ENCODE results near the gene SDR9C7.
"Not testable (repeated sequence)": the region's sequence is repeated elsewhere in the genome, so short reads cannot be mapped to it uniquely, and the experiment has no call there.

Gene SDR9C7

DNA sequence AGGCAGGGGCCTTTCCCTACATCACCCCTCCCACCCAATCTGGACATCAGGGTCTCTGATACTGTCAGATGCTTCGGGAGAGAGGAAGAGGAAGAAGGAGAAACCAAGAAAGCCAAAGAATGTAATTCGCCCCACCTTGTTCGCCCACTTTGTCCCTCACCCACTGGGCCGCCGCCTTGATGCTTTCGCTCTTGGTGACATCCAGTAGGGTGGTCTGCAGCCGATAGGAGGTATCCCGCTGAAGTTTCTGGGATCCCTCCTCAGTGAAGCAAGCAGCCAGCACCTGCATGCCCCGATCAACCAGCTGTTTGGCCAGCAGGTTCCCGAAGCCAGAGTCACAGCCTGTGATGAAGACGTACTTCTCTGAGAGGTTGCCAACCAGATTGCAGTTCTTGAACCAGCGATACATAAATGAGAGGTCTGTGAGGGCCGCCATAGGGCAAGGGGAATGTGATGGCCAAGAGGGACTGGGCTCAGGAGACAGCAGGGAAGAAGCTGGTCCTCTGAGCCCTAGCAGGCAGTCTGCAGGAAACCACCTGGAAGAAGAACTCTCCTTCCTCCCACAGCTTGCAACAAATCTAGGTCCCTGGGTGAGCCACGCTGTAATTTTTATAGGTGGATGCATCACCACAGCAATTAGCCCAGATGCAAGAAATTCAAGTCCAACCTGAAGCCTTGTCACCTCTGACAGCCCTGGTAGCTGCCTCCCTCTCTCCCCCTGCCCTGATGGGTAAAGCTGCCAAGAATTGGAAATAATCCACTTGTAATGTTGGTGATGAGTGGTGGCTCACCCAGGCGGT is at the start of gene SDR9C7:
Gene SDR9C7, minus strand, starts transcription at position 583 of the 800 bp plus-strand sequence. Its CDS starts 147 bp downstream, at position 436.
- no peak for DNase-seq

DNA sequence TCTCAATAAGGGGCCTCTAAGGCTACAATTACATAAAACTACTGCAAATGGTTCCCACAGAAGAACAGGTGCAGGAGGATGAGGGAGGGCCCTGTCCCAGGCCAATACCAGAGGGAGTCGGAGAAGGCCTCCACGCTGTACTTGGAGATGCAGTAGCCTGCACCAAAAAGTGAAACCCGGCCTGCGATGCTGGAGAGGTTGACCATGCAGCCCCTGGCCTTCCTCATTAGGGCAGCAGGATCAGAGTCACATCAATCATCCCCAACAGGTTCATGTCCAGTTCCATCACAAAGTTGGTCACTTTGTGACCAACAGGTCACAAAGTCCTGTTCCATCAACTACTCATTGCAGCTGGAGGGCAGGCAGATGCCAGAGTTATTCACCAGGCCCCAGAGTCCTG is 49.2 kb upstream of the SDR9C7 start:
- DNase-seq = no peak

DNA sequence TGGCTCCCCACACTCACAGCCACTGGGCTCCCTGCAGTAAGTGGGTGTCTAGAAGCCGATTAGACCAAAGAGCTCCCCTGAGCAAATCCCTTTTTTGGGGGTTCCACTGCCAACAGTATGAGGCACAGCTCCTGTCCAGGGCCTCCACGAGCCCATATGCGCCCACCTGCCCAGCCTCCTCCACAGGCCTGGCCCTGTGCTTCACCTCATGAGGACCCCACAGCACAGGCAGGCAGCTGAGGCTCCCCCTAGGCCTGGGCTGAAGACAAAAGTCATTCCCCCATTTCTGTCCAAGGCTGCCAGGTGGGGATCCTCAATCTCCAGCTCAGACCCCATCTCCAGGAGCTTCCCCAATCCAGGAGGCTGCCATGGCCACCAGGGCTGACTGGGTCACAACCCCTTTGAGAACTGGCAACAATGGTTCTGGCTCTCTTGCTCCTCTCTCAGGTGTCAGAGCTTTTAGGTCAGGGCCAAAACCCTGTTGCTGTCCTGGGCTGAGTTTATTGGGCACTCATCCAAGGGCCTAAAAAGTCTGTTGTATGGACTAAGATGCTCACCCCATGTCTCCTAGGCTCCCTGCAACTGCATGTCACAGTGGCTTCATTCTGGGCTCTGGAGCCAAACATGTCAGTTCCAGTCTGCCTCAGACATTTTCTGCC is 48.5 kb upstream of the SDR9C7 start:
- not testable (repeated sequence) for DNase-seq

- DNase-seq = no peak
Observed at GRCh38 chr12:56980941-56981530, 46.8 kb upstream of the SDR9C7 start.

DNA sequence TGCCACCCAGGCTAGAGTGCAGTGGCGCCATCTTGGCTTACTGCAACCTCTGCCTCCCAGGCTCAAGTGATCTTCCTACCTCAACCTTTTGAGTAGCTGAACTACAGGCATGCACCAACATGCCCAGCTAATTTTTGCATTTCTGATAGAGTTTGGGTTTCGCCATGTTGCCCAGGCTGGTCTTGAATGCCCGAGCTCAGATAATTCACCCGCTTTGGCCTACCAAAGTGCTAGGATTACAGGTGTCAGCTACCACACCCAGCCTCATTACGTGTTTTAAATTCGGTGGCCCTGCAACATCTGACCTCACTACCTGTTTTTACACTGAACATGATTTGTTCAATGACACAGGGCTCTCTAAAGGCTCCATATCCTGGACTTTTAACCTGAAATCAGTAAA is 46.1 kb upstream of the SDR9C7 start:
- DNase-seq = no peak

GRCh38 chr12:56979628-56980027 is 45.4 kb upstream of the SDR9C7 start:
- no peak for DNase-seq

DNA sequence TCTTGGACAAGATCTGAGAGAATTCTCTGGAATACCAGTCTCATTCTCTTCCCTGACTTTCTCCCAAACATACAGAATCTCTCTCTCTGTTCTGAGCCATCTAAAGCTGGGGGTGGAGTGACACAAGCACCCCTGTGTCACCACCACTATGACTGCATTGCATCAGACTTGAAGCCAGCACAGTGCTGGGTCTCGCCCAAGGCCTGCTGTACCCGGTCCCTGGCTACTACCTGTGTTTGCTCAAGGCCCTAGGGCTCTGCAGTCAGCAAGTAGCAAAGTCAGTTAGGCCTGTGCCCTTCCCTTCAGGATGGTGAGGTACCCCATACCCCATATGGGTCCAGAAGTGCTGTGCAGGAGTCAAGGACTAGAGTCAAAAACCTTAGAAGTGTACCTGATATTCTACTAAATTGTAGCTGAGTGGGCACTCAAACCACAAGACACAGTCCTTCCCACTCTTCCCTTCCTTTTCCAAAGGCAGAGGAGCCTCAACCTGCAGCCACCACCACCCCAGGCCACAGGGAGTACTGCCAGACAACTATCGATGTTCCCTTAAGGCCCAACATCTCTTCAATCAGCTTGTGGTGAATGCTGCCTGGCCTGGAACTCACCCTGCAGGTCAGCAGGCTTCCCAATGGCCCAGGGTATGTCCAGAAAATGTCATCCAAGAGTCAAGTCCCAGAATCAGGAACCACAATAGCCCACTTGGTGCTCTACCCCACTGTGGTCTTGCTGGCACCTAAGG is 44.4 kb upstream of the SDR9C7 start:
- no peak for DNase-seq

GRCh38 chr12:56977361-56977760 is 43.2 kb upstream of the SDR9C7 start:
- DNase-seq = not testable (repeated sequence)

- not testable (repeated sequence) for DNase-seq
Observed at GRCh38 chr12:56974224-56974623, 40.0 kb upstream of the SDR9C7 start.

- not testable (repeated sequence) for DNase-seq
Observed at GRCh38 chr12:56968910-56969309, 34.7 kb upstream of the SDR9C7 start.

GRCh38 chr12:56965997-56966642 is 31.9 kb upstream of the SDR9C7 start:
- DNase-seq = not testable (repeated sequence)

- DNase-seq = not testable (repeated sequence)
Observed at GRCh38 chr12:56965124-56965523, 30.9 kb upstream of the SDR9C7 start.

GRCh38 chr12:56963557-56963956 is 29.3 kb upstream of the SDR9C7 start:
- DNase-seq = not testable (repeated sequence)

DNA sequence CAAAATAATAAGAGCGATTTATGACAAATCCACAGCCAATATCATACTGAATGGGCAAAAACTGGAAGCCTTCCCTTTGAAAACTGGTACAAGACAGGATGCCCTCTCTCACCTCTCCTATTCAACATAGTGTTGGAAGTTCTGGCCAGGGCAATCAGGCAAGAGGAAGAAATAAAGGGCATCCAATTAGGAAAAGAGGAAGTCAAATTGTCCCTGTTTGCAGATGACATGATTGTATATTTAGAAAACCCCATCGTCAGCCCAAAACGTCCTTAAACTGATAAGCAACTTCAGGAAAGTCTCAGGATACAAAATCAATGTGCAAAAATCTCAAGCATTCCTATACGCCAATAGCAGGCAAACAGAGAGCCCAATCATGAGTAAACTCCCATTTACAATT is 28.0 kb upstream of the SDR9C7 start:
- not testable (repeated sequence) for DNase-seq

DNA sequence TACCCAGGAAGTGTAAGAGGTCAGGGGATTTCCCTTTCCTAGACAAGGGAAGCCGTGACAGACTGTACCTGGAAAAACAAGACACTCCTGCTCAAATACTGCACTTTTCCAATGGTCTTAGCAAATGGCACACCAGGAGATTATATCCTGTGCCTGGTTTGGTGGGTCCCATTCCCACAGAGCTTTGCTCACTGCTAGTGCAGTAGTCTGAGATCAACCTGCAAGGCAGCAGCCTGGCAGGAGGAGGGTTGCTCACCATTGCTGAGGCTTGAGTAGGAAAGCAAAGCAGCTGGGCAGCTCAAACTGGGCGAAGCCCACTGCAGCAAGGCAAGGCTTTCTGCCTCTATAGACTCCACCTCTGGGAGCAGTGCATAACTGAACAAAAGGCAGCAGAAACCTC is 24.2 kb upstream of the SDR9C7 start:
- no peak for DNase-seq

DNA sequence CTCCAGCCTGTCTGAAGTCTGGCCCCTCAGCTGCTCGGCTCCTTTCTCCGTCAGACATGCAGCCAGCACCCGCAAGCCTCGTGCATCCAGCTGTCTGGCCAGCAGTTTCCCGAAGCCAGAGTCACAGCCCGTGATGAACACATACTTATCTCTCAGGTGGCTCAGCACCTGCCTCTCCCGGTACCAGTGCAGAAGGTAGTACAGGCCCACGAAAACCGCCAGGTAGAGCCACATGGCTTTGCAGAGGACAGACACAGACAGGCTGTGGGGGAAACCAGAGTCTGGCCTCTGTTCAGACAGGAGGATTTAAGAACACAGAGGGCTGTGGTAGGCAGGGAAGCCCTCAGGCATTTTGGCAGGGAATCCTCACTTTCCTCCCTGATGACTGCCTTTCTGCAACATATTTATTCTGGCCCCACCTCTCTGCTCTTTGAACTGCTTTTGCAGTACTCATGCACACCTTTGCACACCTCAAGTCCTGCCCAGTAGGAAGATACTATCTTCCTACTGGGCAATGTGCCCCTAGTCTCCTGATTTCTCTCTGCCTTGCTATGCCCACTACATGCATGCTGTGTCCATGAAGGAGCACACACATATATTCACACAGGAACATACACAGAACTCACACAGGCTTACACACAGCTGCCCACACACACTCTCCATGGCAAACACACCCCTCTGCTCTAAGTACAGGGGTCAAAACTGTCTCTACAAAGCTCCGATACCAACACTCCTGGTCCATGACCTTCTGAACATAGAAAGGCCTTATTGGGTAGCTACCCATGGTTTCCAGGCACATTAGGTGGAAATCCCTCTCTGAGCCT is 23.2 kb upstream of the SDR9C7 start, which contains the start of gene RDH16:
Gene RDH16, minus strand, starts transcription at position 380 of the 824 bp plus-strand sequence. Its CDS starts 146 bp downstream, at position 234.
- DNase-seq = no peak

DNA sequence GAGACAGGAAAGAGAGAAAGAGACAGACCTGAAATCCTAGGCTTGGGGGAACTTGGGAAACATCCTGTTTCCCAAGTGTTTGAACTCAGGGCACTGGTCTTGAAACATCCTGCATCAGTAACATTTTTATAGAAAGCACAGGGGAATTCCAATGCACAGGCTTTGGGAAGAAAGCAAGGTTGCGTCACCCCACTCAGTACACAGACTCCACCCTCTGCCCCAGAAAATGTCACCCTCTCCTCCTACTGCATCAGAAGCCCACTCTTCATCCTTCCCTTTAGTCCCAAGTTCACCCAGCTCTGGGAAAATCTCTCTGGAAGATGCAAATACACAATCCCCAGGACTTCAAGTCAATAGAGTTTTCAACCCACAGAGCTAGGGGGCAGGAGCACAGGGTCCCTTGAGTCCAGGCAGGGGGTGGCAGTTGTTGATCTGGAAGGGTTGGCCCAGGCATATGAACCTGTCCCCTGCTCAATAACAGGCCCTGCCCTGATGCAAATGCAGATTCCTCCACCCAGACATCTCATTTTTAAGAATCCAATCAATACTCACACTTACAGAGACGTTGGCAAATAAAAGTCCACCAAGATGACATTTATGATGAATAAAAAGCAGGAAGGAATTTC is 21.5 kb upstream of the SDR9C7 start:
- DNase-seq = no peak

DNA sequence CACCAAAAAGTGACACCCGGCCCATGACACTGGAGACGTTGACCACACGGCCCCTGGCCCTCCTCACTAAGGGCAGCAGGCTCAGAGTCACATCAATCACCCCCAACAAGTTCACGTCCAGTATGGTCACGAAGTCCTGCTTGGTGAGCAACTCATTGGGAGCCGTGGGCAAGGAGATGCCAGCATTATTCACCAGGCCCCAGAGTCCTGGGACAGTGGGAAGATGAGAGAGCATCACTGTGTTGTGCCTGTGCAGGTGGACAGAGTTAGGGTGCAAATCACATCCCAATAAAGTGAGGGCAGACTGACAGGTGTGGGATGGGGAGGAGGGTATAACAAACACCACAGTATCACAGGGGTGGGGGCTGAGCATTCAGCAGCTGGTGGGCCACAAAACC is 20.7 kb upstream of the SDR9C7 start:
- DNase-seq = no peak

DNA sequence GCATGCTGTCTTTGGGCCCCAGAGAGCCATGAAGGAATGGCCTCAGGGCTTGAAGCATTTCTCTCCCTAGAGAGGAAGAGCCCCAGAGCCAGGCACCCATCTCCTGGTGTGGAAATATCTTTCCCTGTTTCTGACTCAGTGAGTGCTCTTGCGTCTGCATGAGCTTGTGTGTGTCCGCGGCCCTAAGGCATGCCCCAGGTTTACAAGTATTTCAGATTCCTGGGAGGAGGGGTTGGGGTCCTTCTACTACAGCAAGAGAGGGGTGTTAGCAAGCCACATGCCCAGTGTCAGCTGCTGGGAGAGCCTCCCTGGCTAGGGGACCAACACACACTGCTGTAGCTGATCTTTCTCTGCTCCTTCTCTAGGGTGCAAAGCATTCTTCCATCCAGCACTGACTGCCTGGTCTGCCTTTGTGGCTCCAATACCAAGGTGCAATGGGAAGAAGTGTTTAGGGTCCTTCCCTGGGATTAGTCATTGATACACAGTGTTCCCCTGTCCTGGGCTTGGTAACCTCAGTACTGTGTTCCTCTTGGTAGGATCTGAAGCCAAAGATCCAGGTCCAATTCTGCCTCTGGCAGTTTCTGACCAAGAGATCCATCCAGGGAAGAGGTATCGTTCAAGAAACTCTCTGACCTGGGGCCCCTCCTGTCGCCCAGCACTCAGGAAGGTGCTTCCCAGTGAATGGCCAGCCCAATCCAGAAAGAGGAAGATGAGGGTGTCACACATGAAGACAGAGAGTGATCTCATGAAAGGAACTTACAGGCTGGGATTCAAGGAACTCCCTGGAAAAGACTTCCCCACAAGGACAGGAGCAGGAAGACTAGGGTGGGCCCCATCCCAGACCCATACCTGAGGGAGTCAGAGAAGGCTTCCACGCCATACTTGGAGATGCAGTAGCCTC is 20.1 kb upstream of the SDR9C7 start:
- no peak for DNase-seq

DNA sequence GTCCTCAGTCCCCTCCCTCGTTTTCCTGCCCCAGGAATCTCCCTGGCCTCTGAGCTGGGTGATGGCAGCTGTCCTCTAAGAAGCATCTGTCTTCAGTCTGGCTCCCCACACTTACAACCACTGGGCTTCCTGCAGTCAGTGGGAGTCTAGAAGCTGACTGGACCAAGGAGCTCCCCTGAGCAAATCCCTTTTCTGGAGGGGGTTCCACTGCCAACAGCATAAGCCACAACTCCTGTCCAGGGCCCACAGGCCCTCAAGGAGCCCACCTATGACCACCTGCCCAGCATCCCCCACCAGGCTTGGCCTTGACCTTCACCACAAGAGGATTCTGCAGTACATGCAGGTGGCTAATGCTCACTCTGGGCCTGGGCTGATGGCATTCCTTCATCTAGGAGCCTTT is 19.1 kb upstream of the SDR9C7 start:
- DNase-seq = no peak
